ENCODE results near the gene PFN1. TPM values are rescaled to one million over a fixed set of nuclear protein-coding genes. Genes with fewer than 3 reads are reported as not detected.

The PFN1 gene
- total RNA-seq, 1 donor from 2014 or later: 1,423 TPM

GRCh38 chr17:4960279-4960922 is 12.1 kb upstream of the PFN1 start:
- no peaks in the 10 kb centered on the region for H3K27me3 Mint-ChIP-seq (ENCODE audit: insufficient read depth)
- H3K27ac Mint-ChIP-seq: no peak overlapping the region
- intact Hi-C loops (cut with micrococcal nuclease): loop anchor here (10.0 kb wide), 1 partner anchor 1066 kb away; the partner anchor contains the start of gene CAMKK1
- H3K9me3 Mint-ChIP-seq: no peaks in the 10 kb centered on the region
- no peak overlapping the region for H3K4me3 Mint-ChIP-seq
- no peak for DNase-seq (ENCODE audit: low spot score)
- peaks cover 22% of the 10 kb centered on the region for H3K36me3 Mint-ChIP-seq (ENCODE audit: low read depth)
- peaks cover 4% of the 10 kb centered on the region for H3K4me1 Mint-ChIP-seq (ENCODE audit: low read depth)

- Mint-ChIP-seq H3K36me3 (ENCODE audit: low read depth) (peaks cover 19% of the 10 kb centered on the region), H3K4me1 (ENCODE audit: low read depth) (no peaks in the 10 kb centered on the region), H3K27me3 (ENCODE audit: insufficient read depth) (no peaks in the 10 kb centered on the region), H3K4me3 (no peak overlapping the region), H3K27ac (no peak overlapping the region), H3K9me3 (no peaks in the 10 kb centered on the region)
- intact Hi-C loops (cut with micrococcal nuclease): no loop called here
- no peak for DNase-seq (ENCODE audit: low spot score)
Observed at GRCh38 chr17:4959261-4959965, 11.1 kb upstream of the PFN1 start.

GRCh38 chr17:4958102-4958501 is 9.8 kb upstream of the PFN1 start:
- intact Hi-C loops (cut with micrococcal nuclease): no loop called here
- H3K36me3 Mint-ChIP-seq (ENCODE audit: low read depth): peaks cover 19% of the 10 kb centered on the region
- no peaks in the 10 kb centered on the region for H3K9me3 Mint-ChIP-seq
- H3K27me3 Mint-ChIP-seq (ENCODE audit: insufficient read depth): no peaks in the 10 kb centered on the region
- DNase-seq (ENCODE audit: low spot score): no peak
- no peak overlapping the region for H3K27ac Mint-ChIP-seq
- no peaks in the 10 kb centered on the region for H3K4me1 Mint-ChIP-seq (ENCODE audit: low read depth)
- H3K4me3 Mint-ChIP-seq: no peak overlapping the region

GRCh38 chr17:4956493-4957061 is 8.2 kb upstream of the PFN1 start:
- Mint-ChIP-seq H3K9me3 (no peaks in the 10 kb centered on the region), H3K27me3 (ENCODE audit: insufficient read depth) (no peaks in the 10 kb centered on the region), H3K36me3 (ENCODE audit: low read depth) (peaks cover 18% of the 10 kb centered on the region), H3K4me3 (no peak overlapping the region), H3K27ac (no peak overlapping the region), H3K4me1 (ENCODE audit: low read depth) (no peaks in the 10 kb centered on the region)
- peak; percentile 20 for DNase-seq (ENCODE audit: low spot score)
- intact Hi-C loops (cut with micrococcal nuclease): loop anchor here (1.0 kb wide), 1 partner anchor 47 kb away; no protein-coding TSS in a partner anchor

GRCh38 chr17:4955091-4955490 is 6.8 kb upstream of the PFN1 start:
- DNase-seq (ENCODE audit: low spot score): no peak
- Mint-ChIP-seq H3K4me1 (ENCODE audit: low read depth) (peaks cover 14% of the 10 kb centered on the region), H3K4me3 (no peak overlapping the region), H3K27ac (no peak overlapping the region), H3K9me3 (no peaks in the 10 kb centered on the region), H3K27me3 (ENCODE audit: insufficient read depth) (no peaks in the 10 kb centered on the region), H3K36me3 (ENCODE audit: low read depth) (peaks cover 13% of the 10 kb centered on the region)
- intact Hi-C loops (cut with micrococcal nuclease): no loop called here

GRCh38 chr17:4953451-4953961 is 5.2 kb upstream of the PFN1 start:
- H3K27ac Mint-ChIP-seq: no peak overlapping the region
- peaks cover 6% of the 10 kb centered on the region for H3K36me3 Mint-ChIP-seq (ENCODE audit: low read depth)
- no peaks in the 10 kb centered on the region for H3K9me3 Mint-ChIP-seq
- DNase-seq (ENCODE audit: low spot score): no peak
- intact Hi-C loops (cut with micrococcal nuclease): no loop called here
- peaks cover 18% of the 10 kb centered on the region for H3K4me1 Mint-ChIP-seq (ENCODE audit: low read depth)
- no peak overlapping the region for H3K4me3 Mint-ChIP-seq
- H3K27me3 Mint-ChIP-seq (ENCODE audit: insufficient read depth): no peaks in the 10 kb centered on the region

GRCh38 chr17:4951486-4951885 is 3.2 kb upstream of the PFN1 start:
- no peaks in the 10 kb centered on the region for H3K9me3 Mint-ChIP-seq
- peaks cover 2% of the 10 kb centered on the region for H3K27me3 Mint-ChIP-seq (ENCODE audit: insufficient read depth)
- peak overlapping the region; percentile 91 for H3K4me3 Mint-ChIP-seq
- peaks cover 24% of the 10 kb centered on the region for H3K4me1 Mint-ChIP-seq (ENCODE audit: low read depth)
- intact Hi-C loops (cut with micrococcal nuclease): no loop called here
- H3K36me3 Mint-ChIP-seq (ENCODE audit: low read depth): peaks cover 16% of the 10 kb centered on the region
- H3K27ac Mint-ChIP-seq: peak overlapping the region; percentile 6
- no peak for DNase-seq (ENCODE audit: low spot score)

GRCh38 chr17:4950746-4951204 is 2.4 kb upstream of the PFN1 start, which contains the start of gene ENO3:
Gene ENO3 (plus strand): TSS chr17:4951119. CDS start chr17:4951830, 711 bp downstream.
- H3K27me3 Mint-ChIP-seq (ENCODE audit: insufficient read depth): peaks cover 2% of the 10 kb centered on the region
- H3K27ac Mint-ChIP-seq: peak within 1 kb of the TSS; percentile 92
- peaks cover 19% of the 10 kb centered on the region for H3K36me3 Mint-ChIP-seq (ENCODE audit: low read depth)
- intact Hi-C loops (cut with micrococcal nuclease): no loop called here
- peak within 1 kb of the TSS; percentile 91 for H3K4me3 Mint-ChIP-seq
- peaks cover 30% of the 10 kb centered on the region for H3K4me1 Mint-ChIP-seq (ENCODE audit: low read depth)
- H3K9me3 Mint-ChIP-seq: no peaks in the 10 kb centered on the region
- DNase-seq (ENCODE audit: low spot score): no peak

- intact Hi-C loops (cut with micrococcal nuclease): no loop called here
- Mint-ChIP-seq H3K4me3 (peak overlapping the region; percentile 91), H3K36me3 (ENCODE audit: low read depth) (peaks cover 25% of the 10 kb centered on the region), H3K27ac (peak overlapping the region; percentile 92), H3K9me3 (no peaks in the 10 kb centered on the region), H3K27me3 (ENCODE audit: insufficient read depth) (peaks cover 2% of the 10 kb centered on the region), H3K4me1 (ENCODE audit: low read depth) (peaks cover 36% of the 10 kb centered on the region)
- DNase-seq (ENCODE audit: low spot score): no peak
Observed at GRCh38 chr17:4950075-4950745, 1.9 kb upstream of the PFN1 start.

GRCh38 chr17:4949321-4950074 is 1.2 kb upstream of the PFN1 start:
- peaks cover 43% of the 10 kb centered on the region for H3K4me1 Mint-ChIP-seq (ENCODE audit: low read depth)
- intact Hi-C loops (cut with micrococcal nuclease): loop anchor here (1.0 to 5.0 kb wide), 5 partner anchors 38 to 807 kb away; partner anchors contain the start of genes CAMTA2, CYB5D2, MINK1 and NUP88
- DNase-seq (ENCODE audit: low spot score): peak; percentile 75
- peak overlapping the region; percentile 84 for H3K4me3 Mint-ChIP-seq
- H3K27me3 Mint-ChIP-seq (ENCODE audit: insufficient read depth): peaks cover 2% of the 10 kb centered on the region
- peak overlapping the region; percentile 85 for H3K27ac Mint-ChIP-seq
- no peaks in the 10 kb centered on the region for H3K9me3 Mint-ChIP-seq
- peaks cover 31% of the 10 kb centered on the region for H3K36me3 Mint-ChIP-seq (ENCODE audit: low read depth)

GRCh38 chr17:4948931-4949320 is 596 bp upstream of the PFN1 start:
- peak; percentile 77 for DNase-seq (ENCODE audit: low spot score)
- Mint-ChIP-seq H3K27ac (peak overlapping the region; percentile 100), H3K4me3 (peak overlapping the region; percentile 97), H3K36me3 (ENCODE audit: low read depth) (peaks cover 35% of the 10 kb centered on the region), H3K4me1 (ENCODE audit: low read depth) (peaks cover 49% of the 10 kb centered on the region), H3K27me3 (ENCODE audit: insufficient read depth) (peaks cover 2% of the 10 kb centered on the region), H3K9me3 (no peaks in the 10 kb centered on the region)
- intact Hi-C loops (cut with micrococcal nuclease): loop anchor here (1.0 to 5.0 kb wide), 9 partner anchors 9 to 806 kb away; partner anchors contain the start of genes ARRB2, CAMTA2, CYB5D2 and INCA1
